ENCODE data around the gene CKAP5. TPM values are rescaled to one million over a fixed set of nuclear protein-coding genes. Genes with fewer than 3 reads are reported as not detected.

CKAP5 gene
- 84.2 TPM for total RNA-seq
- long read RNA-seq, full-length matches to known transcripts, result 5 of 30 reads
- long read RNA-seq, partial matches to known transcripts, result 18 of 30 reads
- long read RNA-seq, other reads (novel, unspliced or antisense), result 7 of 30 reads

DNA sequence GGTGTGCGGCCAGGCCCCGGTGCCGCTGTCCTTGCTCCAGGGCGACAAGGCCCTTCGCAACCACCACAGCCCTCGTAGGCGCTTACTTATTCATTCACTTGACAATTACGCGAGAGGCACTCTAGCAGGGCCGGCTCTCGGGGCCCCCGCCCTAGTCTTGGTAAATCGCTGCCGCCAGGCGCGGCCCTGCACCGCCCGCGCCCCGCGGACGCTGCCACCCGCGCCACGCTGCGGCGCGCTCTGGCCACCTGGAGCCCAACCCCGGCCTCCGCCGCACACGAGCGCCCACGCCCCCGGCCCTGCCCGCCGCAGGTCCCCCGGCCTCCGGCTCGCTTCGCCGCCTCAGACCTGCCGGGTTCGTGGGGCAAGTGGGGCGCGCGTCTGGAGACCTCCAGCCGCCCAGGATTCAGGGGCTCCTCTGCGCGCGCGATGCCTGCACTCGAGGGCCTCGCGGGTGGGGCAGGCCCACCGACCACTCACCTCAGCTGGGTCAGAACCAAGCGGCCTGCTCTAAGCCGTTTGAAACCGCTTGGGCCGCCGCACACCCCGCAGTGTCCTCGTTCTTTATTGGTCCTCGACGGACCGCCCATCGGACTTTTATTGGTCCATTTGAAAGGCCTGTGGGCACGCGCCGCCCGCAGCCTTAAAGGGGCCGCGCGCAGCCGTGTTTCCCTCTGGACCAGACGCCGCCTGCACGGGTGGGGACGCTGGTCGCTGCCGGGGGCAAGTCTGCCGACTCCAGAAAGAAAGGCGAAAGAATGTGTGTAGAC is at the start of gene CKAP5:
Gene CKAP5, minus strand, starts transcription at position 541 of the 770 bp plus-strand sequence. CDS start 25,049 bp downstream, outside the sequence.
- intact Hi-C loops (cut with DNase I), result loop anchor here (2.0 kb wide), 1 partner anchor 19 kb away; no protein-coding TSS in a partner anchor

DNA sequence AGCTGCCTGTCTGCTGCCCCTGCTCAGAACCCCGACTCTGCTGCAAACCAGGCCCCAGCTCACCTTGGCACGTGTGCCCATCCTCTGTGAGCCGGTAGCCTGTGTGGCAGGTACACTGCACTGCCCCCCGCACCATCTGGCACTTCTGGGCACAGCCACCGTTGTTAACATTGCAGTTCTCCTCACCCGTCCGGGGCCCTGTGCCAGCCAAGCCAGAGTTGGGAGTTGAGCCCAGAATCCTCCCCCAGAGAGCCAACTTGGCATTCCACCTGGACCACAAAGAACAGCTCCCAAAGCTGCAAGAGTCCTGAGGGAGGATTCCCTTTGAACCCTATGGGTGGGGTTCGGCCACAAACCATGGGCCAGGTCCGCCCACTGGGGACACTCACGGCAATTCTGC is 49.7 kb upstream of the CKAP5 start:
- peak; percentile 88 for DNase-seq (ENCODE audit: low spot score)
- intact Hi-C loops (cut with DNase I), result no loop called here

More for the DNA sequence above, at the start of gene CKAP5:
- DNase-seq (ENCODE audit: low spot score), result peak; percentile 95

DNA sequence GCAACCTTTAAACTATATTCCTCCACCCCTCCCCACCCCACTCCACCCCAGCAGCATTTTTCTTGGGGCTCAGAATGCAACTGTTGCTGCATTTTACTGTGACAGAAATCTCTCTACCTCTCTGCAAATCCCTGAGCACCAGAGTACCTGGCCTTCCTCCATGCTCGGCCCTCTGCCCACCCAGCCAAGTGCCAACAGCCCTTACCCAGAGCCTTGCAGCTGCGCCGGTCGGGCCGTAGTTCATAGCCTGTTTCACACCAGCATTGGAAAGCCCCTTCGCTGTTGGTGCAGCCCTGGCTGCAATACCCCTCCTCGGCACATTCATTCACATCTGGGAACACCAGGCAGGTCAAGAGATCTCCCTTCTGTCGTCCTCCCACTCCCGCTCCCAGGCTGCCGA is 48.9 kb upstream of the CKAP5 start:
- DNase-seq (ENCODE audit: low spot score), result no peak
- intact Hi-C loops (cut with DNase I), result no loop called here

- intact Hi-C loops (cut with DNase I), result no loop called here
- DNase-seq (ENCODE audit: low spot score), result no peak
Measured at GRCh38 chr11:46894506-46894905, 48.4 kb upstream of the CKAP5 start.

DNA sequence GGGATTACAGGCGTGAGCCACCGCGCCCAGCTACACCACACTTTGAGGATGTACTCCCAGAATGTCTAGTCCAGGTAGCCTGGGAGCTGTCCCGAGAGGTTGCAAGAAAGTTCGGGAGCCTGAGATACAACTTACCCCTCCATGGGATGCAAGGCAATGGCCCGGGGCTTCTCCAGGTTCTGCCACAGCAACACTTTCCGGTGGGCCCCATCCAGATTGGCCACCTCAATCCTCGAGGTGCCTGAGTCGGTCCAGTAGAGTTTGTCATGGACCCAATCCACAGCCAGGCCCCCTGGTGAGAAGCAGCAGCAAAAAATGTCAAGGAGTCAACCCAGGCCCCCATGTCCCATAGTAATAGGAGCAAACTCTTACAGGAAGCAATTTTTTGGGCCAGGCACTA is 46.8 kb upstream of the CKAP5 start:
- no peak for DNase-seq (ENCODE audit: low spot score)
- intact Hi-C loops (cut with DNase I), result no loop called here

DNA sequence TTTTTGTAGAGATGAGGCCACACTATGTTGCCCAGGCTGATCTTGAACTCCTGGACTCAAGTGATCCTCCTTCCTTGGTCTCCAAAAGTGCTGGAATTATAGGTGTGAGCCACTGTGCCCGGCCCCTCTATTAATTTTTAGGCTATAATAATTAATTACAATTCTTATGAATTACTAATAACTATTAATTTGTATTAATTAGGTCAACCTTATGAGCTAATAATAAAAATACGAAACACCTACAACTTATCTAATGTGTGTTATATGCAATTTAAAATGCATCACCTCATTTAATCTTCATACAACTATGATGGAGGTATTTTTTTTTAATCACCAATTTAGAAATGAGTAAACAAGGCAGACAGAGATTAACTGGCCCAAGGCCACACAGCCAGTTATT is 46.0 kb upstream of the CKAP5 start:
- intact Hi-C loops (cut with DNase I), result no loop called here

DNA sequence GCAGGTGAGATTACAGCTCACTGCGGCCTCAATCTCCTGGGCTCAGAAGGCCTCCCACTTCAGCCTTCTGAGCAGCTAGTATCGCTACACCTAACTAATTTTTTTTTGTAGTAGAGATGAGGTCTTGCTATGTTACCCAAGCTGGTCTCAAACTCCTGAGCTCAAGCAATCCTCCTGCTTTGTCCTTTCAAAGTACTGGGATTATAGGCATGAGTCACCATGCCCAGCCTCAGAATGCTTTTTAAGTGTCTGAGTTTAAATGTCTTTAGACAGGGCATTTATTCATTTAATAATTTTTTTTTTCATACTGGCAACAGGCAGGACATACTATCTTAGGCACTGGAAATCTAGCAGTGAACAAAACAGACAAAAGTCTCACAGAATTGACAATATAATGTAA is 44.6 kb upstream of the CKAP5 start:
- intact Hi-C loops (cut with DNase I), result no loop called here
- DNase-seq (ENCODE audit: low spot score), result no peak

More for the DNA sequence above, 46.0 kb upstream of the CKAP5 start:
- DNase-seq (ENCODE audit: low spot score), result no peak

DNA sequence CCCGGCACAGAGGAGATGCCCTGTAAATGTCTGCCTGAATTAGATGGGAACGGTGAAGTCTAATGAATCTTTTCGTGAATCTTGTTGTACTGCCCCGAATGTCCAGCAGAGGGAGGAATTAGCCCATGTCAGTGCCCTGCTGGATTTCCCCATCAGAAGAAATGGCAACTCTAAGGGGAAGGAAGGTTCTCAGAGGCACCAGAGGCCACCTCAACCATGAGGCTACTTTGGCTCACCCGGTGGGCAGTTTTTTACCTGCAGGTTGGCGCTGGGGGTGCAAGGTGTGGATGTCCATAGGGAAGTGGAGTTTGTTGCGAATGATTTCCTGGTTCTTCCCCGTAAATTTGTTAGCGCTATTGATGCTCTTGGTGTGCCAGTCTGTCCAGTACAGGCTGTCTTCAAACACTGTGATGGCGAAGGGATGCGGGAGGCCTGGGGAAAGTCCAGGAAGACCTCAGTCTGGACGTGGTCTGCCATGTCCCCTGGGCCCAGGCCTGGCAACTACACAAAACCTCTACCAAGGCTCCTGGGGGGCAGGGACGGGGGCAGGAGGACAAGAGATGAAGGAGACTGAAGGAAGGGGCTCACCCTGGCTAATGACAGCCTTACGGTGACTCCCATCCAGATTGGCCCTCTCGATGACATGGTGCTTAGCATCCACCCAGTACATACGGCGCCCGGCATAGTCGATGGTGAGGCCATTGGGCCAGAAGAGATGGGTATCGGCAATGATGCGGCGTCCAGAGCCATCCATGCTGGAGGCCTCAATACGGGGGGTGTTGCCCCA is 43.8 kb upstream of the CKAP5 start:
- no peak for DNase-seq (ENCODE audit: low spot score)
- intact Hi-C loops (cut with DNase I), result loop anchor here (1.0 kb wide), 1 partner anchor 263 kb away; no protein-coding TSS in a partner anchor

DNA sequence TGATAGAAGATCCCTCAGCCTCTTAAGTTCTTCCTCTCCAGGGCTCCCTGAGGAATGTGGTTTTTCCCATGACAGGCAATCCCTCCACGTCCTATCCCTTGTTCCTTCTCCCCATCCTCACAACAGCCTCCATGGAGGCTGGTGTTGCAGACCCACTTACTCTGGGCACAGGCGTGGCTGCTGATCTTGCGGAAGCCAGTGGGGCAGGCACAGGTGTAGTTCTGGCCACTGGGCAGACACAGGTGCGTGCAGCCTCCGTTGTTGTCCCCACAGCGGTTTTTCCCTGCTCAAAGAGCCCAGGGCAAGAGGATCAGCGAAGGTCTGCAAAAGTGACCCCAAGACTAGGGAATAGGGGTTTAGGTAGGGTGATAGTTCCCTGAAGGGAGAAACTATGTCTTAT is 43.2 kb upstream of the CKAP5 start:
- DNase-seq (ENCODE audit: low spot score), result no peak
- intact Hi-C loops (cut with DNase I), result loop anchor here (1.0 kb wide), 1 partner anchor 264 kb away; no protein-coding TSS in a partner anchor

- no peak for DNase-seq (ENCODE audit: low spot score)
- intact Hi-C loops (cut with DNase I), result loop anchor here (1.0 kb wide), 1 partner anchor 265 kb away; no protein-coding TSS in a partner anchor
Measured at GRCh38 chr11:46888636-46889035, 42.6 kb upstream of the CKAP5 start.

DNA sequence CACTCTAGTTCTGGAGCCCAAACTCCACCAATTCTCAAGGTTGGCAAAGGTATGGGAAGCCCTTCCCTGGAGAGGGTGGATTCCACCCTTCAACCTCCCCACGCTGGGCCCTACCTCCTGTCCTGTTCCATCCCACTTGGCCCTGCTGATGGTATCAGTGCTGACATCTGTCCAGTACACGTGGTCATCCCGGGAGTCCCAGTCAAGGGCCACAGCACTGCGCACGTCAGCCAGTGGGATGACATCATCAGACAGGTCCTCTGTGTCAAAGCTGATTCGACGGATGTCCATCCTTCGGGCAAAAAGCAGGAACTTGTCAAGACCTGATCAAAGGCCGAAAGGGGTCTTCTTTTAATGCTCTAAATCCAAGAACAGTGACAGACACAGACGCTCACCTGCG is 40.1 kb upstream of the CKAP5 start:
- intact Hi-C loops (cut with DNase I), result no loop called here

DNA sequence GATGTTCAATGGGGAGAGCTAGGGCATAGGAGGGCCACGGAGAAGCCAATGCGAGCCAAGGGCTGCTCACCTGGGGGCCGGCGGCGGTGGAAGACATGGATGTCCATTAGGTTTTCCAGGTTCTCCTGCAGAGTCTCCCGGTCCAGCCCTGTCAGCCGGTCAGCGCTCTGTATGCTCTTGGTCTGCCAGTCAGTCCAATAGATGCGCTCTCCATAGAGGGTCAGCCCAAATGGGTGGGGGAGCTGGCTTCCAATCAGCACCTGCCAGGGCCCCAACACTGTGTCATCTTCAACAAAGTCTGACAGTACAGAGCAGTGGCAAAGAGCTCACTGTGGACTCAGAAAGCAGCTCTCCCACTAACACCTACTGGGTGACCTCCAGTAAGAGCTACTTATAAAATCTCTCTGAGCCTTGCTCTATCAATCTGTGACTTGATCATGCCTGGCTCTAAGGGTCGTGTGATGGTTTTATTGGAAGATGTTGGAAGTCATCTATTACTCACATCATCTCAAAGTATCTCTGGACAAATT is 33.0 kb upstream of the CKAP5 start:
- DNase-seq (ENCODE audit: low spot score), result no peak
- intact Hi-C loops (cut with DNase I), result no loop called here

More for the DNA sequence above, 40.1 kb upstream of the CKAP5 start:
- DNase-seq (ENCODE audit: low spot score), result no peak

DNA sequence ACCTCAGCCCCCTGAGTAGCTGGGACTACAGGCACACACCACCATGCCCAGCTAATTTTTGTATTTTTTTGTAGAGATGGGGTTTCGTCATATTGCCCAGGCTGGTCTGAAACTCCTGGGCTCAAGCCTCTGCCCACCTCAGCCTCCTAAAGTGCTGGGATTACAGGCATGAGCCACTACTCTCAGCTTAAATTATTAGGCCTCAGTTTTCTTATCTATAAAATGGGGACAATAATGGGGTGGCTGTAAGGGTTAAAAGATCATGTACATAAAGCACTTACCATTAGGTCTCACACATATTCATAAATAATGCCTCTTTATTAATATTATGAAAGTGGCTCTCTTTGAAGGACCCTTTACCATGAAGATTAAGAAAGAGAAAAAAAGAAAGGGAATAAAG is 31.5 kb upstream of the CKAP5 start:
- intact Hi-C loops (cut with DNase I), result no loop called here
- no peak for DNase-seq (ENCODE audit: low spot score)

- no peak for DNase-seq (ENCODE audit: low spot score)
- intact Hi-C loops (cut with DNase I), result no loop called here
Measured at GRCh38 chr11:46876471-46876870, 30.4 kb upstream of the CKAP5 start.

GRCh38 chr11:46874586-46874985 is 28.5 kb upstream of the CKAP5 start:
- intact Hi-C loops (cut with DNase I), result no loop called here
- no peak for DNase-seq (ENCODE audit: low spot score)

DNA sequence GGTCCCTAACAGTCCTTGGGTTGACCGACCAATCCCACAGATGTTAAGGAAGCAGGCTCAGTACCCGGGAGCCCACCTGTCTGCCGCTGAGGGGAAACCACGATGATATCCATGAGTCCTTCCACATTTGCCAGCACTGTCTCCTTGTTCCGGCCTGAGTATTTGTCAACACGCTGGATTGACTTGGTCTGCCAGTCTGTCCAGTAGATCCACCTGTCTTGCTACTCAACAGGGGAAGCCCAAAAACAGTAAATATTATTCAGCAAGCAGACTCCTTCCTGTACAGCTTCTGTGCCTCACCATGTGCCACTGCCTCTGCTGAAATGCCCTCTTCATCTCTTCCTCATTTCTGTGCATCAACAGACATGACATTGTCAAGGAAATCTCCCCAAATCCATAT is 22.8 kb upstream of the CKAP5 start:
- no peak for DNase-seq (ENCODE audit: low spot score)
- intact Hi-C loops (cut with DNase I), result no loop called here

GRCh38 chr11:46865340-46865739 is 19.3 kb upstream of the CKAP5 start:
- DNase-seq (ENCODE audit: low spot score), result no peak
- intact Hi-C loops (cut with DNase I), result no loop called here

DNA sequence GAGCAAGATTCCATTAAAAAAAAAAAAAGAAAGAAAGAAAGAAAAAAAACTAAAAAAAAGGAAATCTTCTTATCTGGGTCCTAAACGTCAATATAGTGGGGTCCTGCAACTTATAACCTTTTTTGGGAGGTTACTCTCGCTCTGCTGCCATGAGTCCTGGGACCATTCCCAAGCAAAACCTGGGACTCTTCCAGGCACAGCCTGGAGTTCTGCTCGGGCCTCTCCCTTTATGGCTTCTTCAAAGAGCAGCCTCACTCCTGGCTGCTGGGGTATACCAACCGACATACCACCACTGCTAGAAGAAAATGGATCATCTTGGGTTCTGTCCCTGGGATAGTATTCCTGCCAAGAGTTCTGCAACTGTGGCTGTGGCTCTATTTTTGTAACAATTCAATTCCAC is 14.1 kb upstream of the CKAP5 start:
- DNase-seq (ENCODE audit: low spot score), result no peak
- intact Hi-C loops (cut with DNase I), result no loop called here

DNA sequence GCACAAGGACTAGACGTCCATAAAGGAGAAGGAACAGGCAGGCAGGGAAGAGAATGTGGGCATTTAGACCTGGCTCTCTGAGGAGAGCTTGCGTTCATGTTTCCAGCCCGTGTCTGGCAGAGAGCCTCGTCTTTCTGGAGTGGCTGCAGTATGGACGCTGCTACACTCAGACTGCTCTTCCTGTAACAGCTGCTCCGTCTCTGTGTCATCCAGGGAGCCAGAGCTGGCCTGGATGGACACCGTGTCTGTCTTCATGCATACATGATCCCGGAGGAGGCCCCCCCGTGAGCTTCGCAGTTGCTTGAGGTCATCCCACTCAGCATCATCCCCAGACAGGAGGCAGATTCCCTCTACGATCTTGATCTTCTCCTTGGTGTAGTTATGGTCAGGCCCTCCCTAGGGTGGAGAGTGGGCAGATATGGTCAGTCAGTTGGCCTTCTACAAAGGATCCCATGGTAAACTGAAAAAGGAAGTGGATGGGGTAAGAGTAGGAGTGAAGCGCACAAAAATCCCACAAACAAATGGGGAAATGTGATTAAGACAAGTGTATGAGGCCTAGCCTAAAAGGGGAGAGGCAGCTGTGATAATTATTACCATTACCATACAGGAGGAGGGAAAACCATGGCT is 13.0 kb upstream of the CKAP5 start:
- DNase-seq (ENCODE audit: low spot score), result no peak
- intact Hi-C loops (cut with DNase I), result no loop called here

DNA sequence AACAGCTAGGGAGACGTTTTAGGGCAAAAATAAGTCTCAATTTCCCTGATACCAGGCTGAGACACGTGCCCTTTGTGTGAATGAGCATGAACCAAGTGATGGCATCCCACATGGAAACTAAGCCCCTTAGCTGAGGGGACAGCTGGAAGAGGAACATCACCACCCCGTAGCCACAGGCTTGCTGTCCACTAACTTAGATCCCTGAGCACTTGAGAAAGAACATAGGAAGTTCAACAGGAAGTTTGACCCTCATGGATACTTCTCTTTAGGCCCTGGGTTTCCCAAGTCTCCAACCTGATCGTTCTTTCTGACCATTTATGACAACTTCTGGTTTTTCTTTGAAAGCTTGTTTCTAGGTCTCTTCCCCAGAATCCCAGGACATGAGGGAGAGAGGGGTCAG is 11.6 kb upstream of the CKAP5 start:
- DNase-seq (ENCODE audit: low spot score), result no peak

More for the DNA sequence above, 11.6 kb upstream of the CKAP5 start:
- intact Hi-C loops (cut with DNase I), result no loop called here
